Astrocyte of the hippocampus (primary cell): ENCODE data around the gene SHANK1.

Experiments
- DNase-seq: peaks from one replicate; pipeline ENCODE4 v3.0.0; 2011; ENCODE audit warnings: low read depth, low spot score

SHANK1 gene

GRCh38 chr19:50711805-50712204, 7.8 kb downstream of the SHANK1 start:
- no peak for DNase-seq

- no peak for DNase-seq
Observed at GRCh38 chr19:50711196-50711595, 8.4 kb downstream of the SHANK1 start.

DNA sequence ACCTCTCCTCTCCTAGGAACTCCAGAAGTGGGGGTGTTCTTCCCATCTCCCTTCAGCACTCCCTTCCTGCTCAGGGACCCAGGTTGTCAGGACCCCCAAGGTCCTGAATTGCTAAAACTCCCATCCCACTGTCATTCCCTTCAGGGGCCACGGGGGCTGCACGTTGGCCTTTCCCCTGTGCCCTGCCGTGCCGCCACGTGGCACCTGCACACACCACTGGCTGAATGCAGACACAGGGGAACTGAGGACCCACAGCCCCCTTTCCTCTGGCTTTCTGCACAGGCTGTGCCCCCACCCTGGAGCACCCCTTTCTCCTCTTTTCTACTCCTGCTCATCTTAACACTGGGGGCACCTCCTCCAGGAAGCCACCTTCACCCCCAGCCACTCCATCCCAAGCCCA, 9.0 kb downstream of the SHANK1 start:
- no peak for DNase-seq

DNA sequence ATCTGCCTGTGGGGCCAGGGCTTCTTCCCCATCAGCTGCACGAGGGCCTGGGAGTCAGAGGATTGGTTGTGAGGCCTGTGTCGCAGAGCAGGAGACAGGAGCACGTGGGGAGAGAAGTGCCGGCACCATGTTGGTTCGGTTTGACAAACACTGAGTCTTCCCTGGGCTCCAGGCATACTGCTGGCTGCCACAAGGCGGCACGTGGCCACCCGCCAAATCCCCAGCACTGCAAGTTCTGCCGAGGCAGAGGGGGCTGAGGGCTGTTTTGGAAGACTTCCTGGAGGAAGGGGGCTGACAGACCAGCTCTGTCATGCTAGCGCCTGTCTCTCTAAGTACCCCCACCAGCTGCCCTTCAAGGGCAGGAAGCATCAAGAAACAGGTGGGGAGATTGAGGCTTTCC, 9.5 kb downstream of the SHANK1 start:
- no peak for DNase-seq

- no peak for DNase-seq
Observed at GRCh38 chr19:50708179-50708879, 11.3 kb downstream of the SHANK1 start.

DNA sequence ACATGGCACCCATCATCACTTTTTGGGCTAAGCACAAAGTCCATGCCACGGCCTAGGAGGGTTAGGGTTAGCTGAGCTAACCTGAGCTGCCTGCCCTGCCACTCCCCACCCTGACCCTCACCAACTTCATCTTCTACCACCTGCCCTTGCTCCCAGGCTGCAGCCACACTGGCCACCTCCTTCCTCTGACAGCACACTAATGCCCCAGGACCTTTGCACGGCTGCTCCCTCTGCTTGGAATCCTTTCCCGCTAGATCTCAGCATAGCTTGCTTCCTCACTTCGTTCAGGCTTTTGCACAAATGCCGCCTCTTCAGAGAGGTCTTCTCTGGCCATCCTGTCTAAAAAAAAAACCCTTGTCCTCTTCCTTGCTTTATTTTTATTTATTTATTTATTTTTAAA, 13.2 kb downstream of the SHANK1 start:
- no peak for DNase-seq

DNA sequence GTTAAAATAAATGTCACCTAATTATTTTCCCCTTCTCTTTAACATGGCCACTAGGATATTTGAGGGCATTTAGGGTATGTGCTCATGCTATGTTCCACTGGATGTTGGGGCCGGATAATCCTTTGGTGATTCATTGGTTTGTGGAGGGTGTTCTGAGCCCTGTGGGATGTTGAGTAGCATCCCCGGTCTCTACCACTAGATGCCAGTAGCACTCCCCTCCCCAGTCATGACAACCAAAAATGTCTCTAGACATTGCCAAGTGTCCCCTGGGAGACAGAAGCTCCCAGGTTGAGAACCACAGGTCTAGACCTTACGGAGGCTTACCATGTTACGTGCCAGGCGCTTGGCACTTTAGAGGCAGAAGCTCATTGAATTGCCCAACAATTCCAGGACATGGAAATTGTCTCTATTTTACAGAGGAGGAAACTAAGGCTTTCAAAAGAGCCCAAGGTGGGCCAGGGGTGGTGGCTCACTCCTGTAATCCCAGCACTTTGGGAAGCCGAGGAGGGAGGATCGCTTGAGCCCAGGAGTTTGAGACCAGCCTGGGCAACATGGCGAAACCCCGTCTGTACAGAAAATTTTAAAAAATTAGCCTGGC, 14.1 kb downstream of the SHANK1 start:
- DNase-seq, result peak; percentile 63

GRCh38 chr19:50703915-50704796, 15.4 kb downstream of the SHANK1 start:
- DNase-seq, result no peak

DNA sequence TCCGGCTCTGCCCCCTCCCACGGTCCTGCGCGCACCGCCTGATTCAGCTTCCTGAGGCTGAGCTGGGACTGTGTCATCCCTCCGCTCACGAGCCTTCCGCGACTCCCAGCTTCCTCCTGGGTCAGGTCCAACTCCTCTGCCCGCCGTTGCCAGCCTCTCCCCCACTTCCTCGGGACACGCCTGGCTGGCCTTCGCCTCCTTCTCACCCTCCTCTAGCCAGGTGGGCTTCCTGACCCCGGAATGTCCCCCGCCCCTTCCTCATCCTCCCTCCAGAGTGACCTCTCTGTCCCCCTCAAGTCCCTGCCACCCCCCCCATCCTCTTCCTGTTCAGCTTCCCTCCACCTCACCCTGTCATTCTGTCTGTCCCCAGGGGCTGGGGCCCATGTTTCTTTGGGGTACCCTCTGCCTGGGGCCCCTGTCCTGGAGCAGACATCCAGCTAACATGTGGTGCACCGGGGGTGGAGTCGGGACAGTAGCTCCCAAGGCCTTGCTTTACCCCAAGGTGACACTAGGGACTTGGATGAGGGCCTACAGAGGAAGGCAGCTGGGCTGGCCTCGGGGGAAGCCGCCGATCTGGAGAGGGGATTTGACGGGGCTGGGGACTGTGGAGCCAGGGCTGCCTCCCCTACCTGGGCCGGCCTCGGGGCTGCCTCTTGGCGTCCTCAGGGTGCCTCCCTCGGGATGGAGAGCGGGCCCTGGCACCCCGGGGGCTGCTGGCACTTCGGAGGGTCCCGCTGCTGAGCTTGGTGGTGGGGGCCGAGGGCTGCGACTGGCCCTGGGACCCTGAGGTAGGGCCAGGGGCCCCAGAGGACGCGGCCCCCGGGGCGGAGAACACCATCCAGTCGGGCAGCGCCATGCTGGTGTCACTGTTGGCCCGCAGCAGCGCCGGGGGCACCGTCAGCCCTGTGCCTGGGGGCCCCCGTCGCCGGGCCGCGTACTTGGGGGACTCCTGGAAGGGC, 16.5 kb downstream of the SHANK1 start:
- DNase-seq, result no peak

GRCh38 chr19:50702158-50702870, 17.3 kb downstream of the SHANK1 start:
- DNase-seq, result no peak

- DNase-seq, result no peak
Observed at GRCh38 chr19:50701367-50701985, 18.1 kb downstream of the SHANK1 start.

DNA sequence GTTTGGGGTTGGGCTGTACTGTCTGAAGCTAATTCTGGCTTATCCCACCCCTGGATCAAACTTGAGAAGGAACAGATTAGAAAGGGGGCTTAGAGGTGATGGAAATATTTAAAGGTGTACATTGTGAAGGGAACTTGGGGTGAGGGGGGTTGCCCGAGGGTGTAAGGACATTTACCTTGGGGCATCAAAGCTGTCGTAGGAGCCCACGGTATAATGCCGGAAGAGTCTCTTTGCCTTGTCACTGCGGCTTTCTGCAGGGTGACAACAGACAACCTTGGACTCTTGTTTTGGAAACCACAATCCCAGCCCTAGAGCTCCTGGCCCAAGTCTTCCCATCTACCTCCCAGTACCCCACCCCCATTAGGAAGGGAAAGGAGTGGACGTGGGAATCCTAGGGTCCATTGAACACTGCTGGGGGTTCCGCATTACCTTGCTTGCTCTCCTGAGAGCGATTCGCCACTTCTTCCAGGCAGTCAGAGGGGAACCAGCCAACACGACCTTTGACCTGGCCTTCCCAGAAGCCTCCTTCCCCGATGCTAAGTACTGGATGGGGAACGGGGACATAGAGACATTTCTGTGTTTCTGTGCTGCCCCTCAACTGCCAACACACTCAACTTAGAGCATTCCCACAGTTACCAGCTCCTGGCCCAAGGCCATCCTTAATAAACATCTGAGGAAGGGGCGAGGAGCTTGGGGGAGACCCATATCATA, 22.0 kb downstream of the SHANK1 start:
- no peak for DNase-seq

DNA sequence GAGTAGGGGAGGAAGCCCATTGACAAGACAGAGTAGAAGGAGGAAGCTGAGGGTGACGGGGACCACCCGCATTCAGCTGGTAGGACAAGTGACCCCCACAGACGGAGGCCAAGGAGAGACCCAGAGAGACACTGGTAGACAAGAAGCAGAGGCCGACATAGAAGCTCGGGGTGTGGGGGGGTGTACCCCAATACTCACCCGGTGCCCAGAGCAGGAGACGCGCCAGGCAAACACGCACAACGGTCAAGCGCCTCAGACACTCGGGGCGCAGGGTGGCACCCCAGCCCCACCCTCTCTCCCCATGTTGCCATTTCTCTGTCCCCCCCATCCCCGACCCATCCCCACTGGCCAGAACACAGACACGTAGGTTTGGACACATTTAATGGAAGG, 23.5 kb downstream of the SHANK1 start:
- no peak for DNase-seq

DNA sequence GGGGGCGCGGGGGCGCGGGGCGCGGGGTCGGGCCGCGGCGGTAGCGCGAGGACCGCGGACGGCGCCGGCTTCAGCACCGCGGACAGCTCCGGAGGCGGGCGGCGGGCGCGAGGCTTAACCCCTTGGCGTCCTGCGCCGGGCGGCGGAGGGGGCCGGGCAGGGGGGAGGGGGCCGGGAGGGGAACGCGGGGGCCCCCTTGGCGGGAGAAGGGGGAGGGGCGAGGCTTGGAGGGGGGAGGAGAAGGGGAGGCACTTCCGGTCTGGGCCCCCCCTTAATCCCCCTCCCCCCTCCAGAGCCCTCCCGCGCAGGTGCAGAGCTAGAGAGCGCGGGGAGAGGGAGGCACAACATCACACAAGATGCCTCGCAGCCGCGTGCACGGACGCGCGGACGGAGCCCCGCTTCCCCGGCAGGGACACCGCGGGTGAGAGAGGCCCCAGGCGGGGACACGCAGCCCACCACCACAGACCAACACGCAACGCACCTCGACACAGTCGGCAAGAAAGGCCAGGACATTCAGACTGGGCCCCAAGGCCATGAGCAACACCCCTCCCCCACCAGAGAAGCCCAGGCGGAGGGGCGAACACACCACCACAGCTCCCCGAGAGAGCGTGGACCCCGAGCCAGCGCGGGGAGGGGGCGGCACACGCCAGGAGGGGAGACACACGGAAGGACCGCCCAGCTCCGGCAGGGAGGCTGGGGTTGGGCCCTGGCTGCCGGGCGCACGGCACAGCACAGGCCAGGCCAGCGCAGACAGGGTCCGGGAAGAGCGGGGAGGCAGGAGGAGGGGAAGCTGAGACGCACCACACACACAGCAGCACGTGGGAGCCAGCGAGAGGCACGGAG, 24.1 kb downstream of the SHANK1 start:
- DNase-seq, result peak; percentile 45

GRCh38 chr19:50694815-50695145, 24.8 kb downstream of the SHANK1 start:
- DNase-seq, result no peak

DNA sequence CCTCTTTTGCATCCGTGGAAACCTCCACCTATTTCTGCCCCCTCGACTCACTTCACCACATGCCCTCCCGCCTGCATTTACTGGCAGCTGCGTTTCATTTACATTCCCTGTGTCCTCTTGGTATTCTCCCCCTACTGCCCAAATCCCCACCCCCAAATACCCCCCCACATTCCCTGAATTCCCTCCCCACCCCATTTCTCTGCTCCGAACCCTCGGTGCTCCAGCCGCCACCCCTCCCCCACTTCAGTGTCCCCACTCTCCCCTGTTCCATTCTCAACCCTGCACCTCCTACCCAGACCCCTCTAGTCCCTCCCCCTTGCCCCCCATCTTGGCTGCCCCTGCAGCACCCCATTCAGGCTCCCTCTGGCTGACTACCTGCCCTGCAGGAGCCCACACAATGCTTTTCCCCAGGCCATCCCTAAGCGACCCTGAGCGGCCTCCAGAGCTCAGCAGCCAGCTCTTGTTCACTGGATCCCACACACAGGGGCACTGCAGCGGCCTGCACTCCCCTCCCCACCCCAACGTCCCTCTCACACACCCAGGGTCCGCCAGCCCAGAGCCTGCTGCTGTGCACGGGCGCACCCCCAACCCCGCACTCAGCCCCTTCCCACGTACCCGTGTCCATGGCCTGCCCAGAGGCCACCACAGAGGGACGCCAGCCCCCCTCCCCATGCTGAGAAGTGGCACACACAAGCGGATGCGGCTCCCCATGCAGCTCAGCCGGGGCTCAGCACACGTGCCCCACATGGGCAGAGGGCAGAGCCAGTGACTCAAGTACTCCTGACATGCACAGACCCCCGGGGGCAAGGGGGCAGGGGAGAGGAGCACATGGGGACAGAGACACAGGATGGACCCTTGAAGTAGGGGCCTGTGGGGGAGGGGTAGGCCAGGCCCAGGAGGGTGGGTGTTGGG, 26.3 kb downstream of the SHANK1 start:
- DNase-seq, result no peak

DNA sequence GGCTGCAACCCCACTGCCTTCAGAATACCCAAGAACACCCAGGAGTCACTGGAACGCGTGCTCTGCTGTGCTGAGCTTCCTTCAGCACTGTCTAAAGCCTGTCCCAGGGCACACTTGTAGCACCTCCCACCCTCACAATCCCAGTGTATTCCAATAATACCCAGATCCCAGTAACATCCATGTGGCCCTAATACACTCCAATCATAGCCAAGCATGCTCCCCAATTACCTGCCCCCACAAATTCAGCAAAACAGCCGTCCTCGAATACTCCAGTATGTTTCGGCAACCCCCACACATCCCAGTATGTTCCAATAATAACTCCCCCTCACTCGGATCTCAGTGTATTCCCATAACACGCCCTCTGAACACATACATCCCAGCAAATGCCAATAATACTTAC, 29.2 kb downstream of the SHANK1 start:
- no peak for DNase-seq

- no peak for DNase-seq
Observed at GRCh38 chr19:50688766-50689165, 30.8 kb downstream of the SHANK1 start.
